H1 (cell line): ENCODE measurements around the gene RTCA. TPM values are rescaled to one million over a fixed set of nuclear protein-coding genes. Genes with fewer than 3 reads are reported as not detected.
"Not testable (repeated sequence)": the region's sequence is repeated elsewhere in the genome, so short reads cannot be mapped to it uniquely, and the experiment has no call there.

Experiments
- CTCF ChIA-PET: fragments of 300-600 bp; sonication (Branson Sonifier 250); formaldehyde crosslinking; loops from one replicate; lab custom pipeline; 2021; ENCODE audit not compliant: partially characterized antibody; lab: Charles Lee
- POLR2A ChIA-PET: fragments of 300-600 bp; sonication (Branson Sonifier 250); formaldehyde crosslinking; loops from one replicate; lab custom pipeline; 2021; ENCODE audit warnings: inconsistent platforms; ENCODE audit not compliant: partially characterized antibody; lab: Charles Lee
- DNase-seq, 2 experiments: peaks; one replicate each; pipeline versions ENCODE4 v3.0.0 to v3.0.0-alpha.2; 2010 to 2022; ENCODE audit warnings: low spot score in 2 of 2, low read depth in 1 of 2, mixed read lengths in 1 of 2
- FAIRE-seq: peaks from 2 replicates; lab custom pipeline; 2011; peaks lifted over from hg19 to GRCh38; lab: Jason Lieb, UNC
- H2AFZ ChIP-seq: 2 replicates; pipeline ENCODE4 v1.8.1; 2012; ENCODE audit warnings: low read length, inconsistent platforms
- H2AK5ac ChIP-seq: 2 replicates; pipeline ENCODE4 v1.6.1; 2013; ENCODE audit warnings: low read depth, low read length
- H2BK120ac ChIP-seq: replicated peaks from 2 replicates; pipeline ENCODE3; 2013; ENCODE audit warnings: low read depth, low read length, inconsistent platforms
- H2BK12ac ChIP-seq: 2 replicates; pipeline ENCODE4 v1.6.1; 2013; ENCODE audit warnings: low read depth, low read length
- H2BK15ac ChIP-seq: 2 replicates; pipeline ENCODE4 v1.6.1; 2013; ENCODE audit warnings: low read length
- H2BK20ac ChIP-seq: 2 replicates; pipeline ENCODE4 v1.6.1; 2013; ENCODE audit warnings: low read length
- H2BK5ac ChIP-seq: 2 replicates; pipeline ENCODE4 v1.6.1; 2013; ENCODE audit warnings: low read depth, low read length
- H3K14ac ChIP-seq: 2 replicates; pipeline ENCODE4 v1.6.1; 2013; ENCODE audit warnings: inconsistent platforms; ENCODE audit not compliant: insufficient read length
- H3K18ac ChIP-seq: 2 replicates; pipeline ENCODE4 v1.6.1; 2013; ENCODE audit warnings: low read length; ENCODE audit errors: extremely low read depth
- H3K23ac ChIP-seq: 2 replicates; pipeline ENCODE4 v1.6.1; 2013; ENCODE audit warnings: inconsistent platforms; ENCODE audit not compliant: insufficient read length
- H3K23me2 ChIP-seq: 2 replicates; pipeline ENCODE4 v1.6.1; 2013; ENCODE audit warnings: low read depth, low read length
- H3K27ac ChIP-seq: 2 replicates; pipeline ENCODE4 v1.6.1; 2011; ENCODE audit warnings: low read depth, low read length, inconsistent platforms
- H3K27me3 ChIP-seq, 4 experiments: replicated peaks in 1 of 4; 1 replicate in 1 of 4; 2 replicates in 3 of 4; pipeline versions ENCODE4 v1.6.1 to v1.8.1; 2011 to 2013; ENCODE audit warnings: low read length in 3 of 4, mild to moderate bottlenecking in 3 of 4, inconsistent platforms in 2 of 4, mixed read lengths in 2 of 4, moderate library complexity in 1 of 4; ENCODE audit not compliant: control insufficient read depth in 3 of 4, insufficient read depth in 3 of 4; ENCODE audit errors: extremely low read depth in 1 of 4
- H3K36me3 ChIP-seq, 4 experiments: 2 replicates each; pipeline versions ENCODE4 v1.6.1 to v1.8.1; 2011 to 2013; ENCODE audit warnings: mild to moderate bottlenecking in 4 of 4, low read length in 3 of 4, moderate library complexity in 2 of 4, control low read depth in 1 of 4, inconsistent platforms in 1 of 4; ENCODE audit not compliant: insufficient read depth in 4 of 4, control insufficient read depth in 2 of 4
- H3K4ac ChIP-seq: replicated peaks from 2 replicates; pipeline ENCODE3; 2013; ENCODE audit warnings: low read length, low read depth, mixed read lengths, inconsistent platforms; ENCODE audit not compliant: insufficient read length
- H3K4me1 ChIP-seq, 4 experiments: replicated peaks in 1 of 4; 1 replicate in 1 of 4; 2 replicates in 3 of 4; pipeline versions ENCODE4 v1.6.1 to v1.8.1; 2011 to 2013; ENCODE audit warnings: low read length in 3 of 4, inconsistent platforms in 2 of 4, mixed read lengths in 1 of 4; ENCODE audit not compliant: insufficient read depth in 4 of 4, control insufficient read depth in 3 of 4
- H3K4me2 ChIP-seq, 2 experiments: 2 replicates each; pipeline versions ENCODE4 v1.6.1 to v1.8.1; 2011 to 2013; ENCODE audit warnings: low read depth in 2 of 2, low read length in 2 of 2, control low read depth in 1 of 2, inconsistent platforms in 1 of 2, mild to moderate bottlenecking in 1 of 2; ENCODE audit not compliant: insufficient read depth in 1 of 2
- H3K4me3 ChIP-seq, 4 experiments: fragments of 200-600, 300-600 bp in 1 of 4; sonication (generic), shearing (Covaris generic), sonication (Bioruptor Twin) in 1 of 4; 2 replicates each; pipeline versions ENCODE4 v1.5.1 to v1.8.1; 2011 to 2016; ENCODE audit warnings: low read length in 4 of 4, low read depth in 3 of 4, control low read depth in 2 of 4, inconsistent platforms in 2 of 4, mild to moderate bottlenecking in 2 of 4, mixed read lengths in 1 of 4, moderate library complexity in 1 of 4; ENCODE audit not compliant: insufficient read depth in 2 of 4; ENCODE audit errors: extremely low read depth in 1 of 4
- H3K56ac ChIP-seq: replicated peaks from 2 replicates; pipeline ENCODE3; 2013; ENCODE audit warnings: low read depth, mild to moderate bottlenecking, mixed read lengths, low read length, inconsistent platforms; ENCODE audit not compliant: insufficient read length
- H3K79me1 ChIP-seq: 2 replicates; pipeline ENCODE4 v1.6.1; 2013; ENCODE audit warnings: low read depth, low read length, control low read depth
- H3K79me2 ChIP-seq, 2 experiments: 2 replicates each; pipeline versions ENCODE4 v1.6.1 to v1.8.1; 2012 to 2013; ENCODE audit warnings: low read length in 2 of 2, mild to moderate bottlenecking in 2 of 2, inconsistent platforms in 1 of 2; ENCODE audit not compliant: insufficient read depth in 2 of 2, control insufficient read depth in 1 of 2
- H3K9ac ChIP-seq, 4 experiments: replicated peaks in 1 of 4; 1 replicate in 1 of 4; 2 replicates in 3 of 4; pipeline versions ENCODE4 v1.6.1 to v1.8.1; 2011 to 2013; ENCODE audit warnings: low read depth in 3 of 4, low read length in 3 of 4, control low read depth in 2 of 4, mild to moderate bottlenecking in 2 of 4, moderate library complexity in 2 of 4, inconsistent platforms in 1 of 4; ENCODE audit errors: extremely low read depth in 1 of 4
- H3K9me3 ChIP-seq, 2 experiments: 2 replicates each; pipeline versions ENCODE4 v1.6.1 to v1.8.1; 2012 to 2013; ENCODE audit warnings: mild to moderate bottlenecking in 2 of 2, moderate library complexity in 2 of 2, control low read depth in 1 of 2, inconsistent platforms in 1 of 2, low read depth in 1 of 2, low read length in 1 of 2, mixed read lengths in 1 of 2; ENCODE audit not compliant: insufficient read depth in 2 of 2
- H4K20me1 ChIP-seq, 2 experiments: replicated peaks in 1 of 2; 2 replicates each; pipeline versions ENCODE3 to v1.8.1; 2011 to 2013; ENCODE audit warnings: inconsistent platforms in 2 of 2, low read length in 2 of 2, mild to moderate bottlenecking in 1 of 2; ENCODE audit not compliant: insufficient read depth in 2 of 2, control insufficient read depth in 1 of 2
- H4K5ac ChIP-seq: 2 replicates; pipeline ENCODE4 v1.6.1; 2013; ENCODE audit warnings: low read length, low read depth, mixed read lengths, inconsistent platforms; ENCODE audit not compliant: insufficient read length
- H4K8ac ChIP-seq: 2 replicates; pipeline ENCODE4 v1.8.0; 2013; ENCODE audit warnings: mild to moderate bottlenecking, moderate library complexity, low read length, inconsistent platforms; ENCODE audit not compliant: insufficient read depth; ENCODE audit errors: extremely low read depth
- H4K91ac ChIP-seq: replicated peaks from 2 replicates; pipeline ENCODE3; 2013; ENCODE audit warnings: low read length, mixed read lengths, inconsistent platforms; ENCODE audit not compliant: insufficient read length
- BACH1 ChIP-seq: IDR thresholded peaks from 2 replicates; pipeline ENCODE4 v1.6.1; 2012; ENCODE audit warnings: low read length, improper control_type of control experiment
- GTF2F1 ChIP-seq: IDR thresholded peaks from 2 replicates; pipeline ENCODE4 v1.6.1; 2012; ENCODE audit warnings: low read depth, low read length, improper control_type of control experiment, borderline replicate concordance
- HDAC2 ChIP-seq, 2 experiments: fragments of 300-600 bp in 1 of 2; sonication (generic) in 1 of 2; IDR thresholded peaks; 2 replicates each; pipeline ENCODE4 v1.6.1; 2011 to 2012; ENCODE audit warnings: low read depth in 2 of 2, low read length in 2 of 2, mild to moderate bottlenecking in 2 of 2, moderate library complexity in 2 of 2, borderline replicate concordance in 1 of 2, inconsistent platforms in 1 of 2
- RNF2 ChIP-seq: fragments of 200-900, 300-1000 bp; sonication (generic); IDR thresholded peaks from 2 replicates; pipeline ENCODE4 v1.7.1; 2016; ENCODE audit warnings: borderline replicate concordance, low read depth, mild to moderate bottlenecking, antibody characterized with exemption, low read length; ENCODE audit not compliant: poor library complexity, severe bottlenecking; ENCODE audit errors: missing control alignments
- TAF7 ChIP-seq: optimal IDR thresholded peaks from 2 replicates; pipeline ENCODE3; 2011; ENCODE audit warnings: low read depth, mild to moderate bottlenecking, inconsistent platforms, low read length, moderate library complexity, borderline replicate concordance
- WGBS, 2 experiments: shearing (Covaris generic) in 1 of 2; methylation state at CpG; one replicate each; pipeline versions ENCODE4 v1.1.6 to v1.1.7; 2013 to 2015; ENCODE audit warnings: low lambda C conversion rate in 2 of 2, mixed read lengths in 2 of 2, inconsistent platforms in 1 of 2, low coverage in 1 of 2, missing lambda C conversion rate in 1 of 2; ENCODE audit not compliant: insufficient replicate concordance in 2 of 2, insufficient coverage in 1 of 2, insufficient read length in 1 of 2; ENCODE audit errors: extremely low coverage in 1 of 2, missing lambda C conversion rate in 1 of 2; 5-methylcytosine and 5-hydroxymethylcytosine counted together
- polyA plus RNA-seq, 7 experiments: library from polyadenylated mRNA; depleted of rRNA in 3 of 7; stranded (reverse) in 5 of 7; unstranded in 2 of 7; fragments of >200 nt in 5 of 7; fragments of 200-250 nt in 2 of 7; gene quantifications; 1 replicate in 5 of 7; 2 replicates in 1 of 7; 4 replicates in 1 of 7; pipeline versions ENCODE4 v1.2.1 to v1.2.3, GENCODE V29; 2011 to 2013; ENCODE audit warnings: missing spikeins in 2 of 7, mixed read lengths in 2 of 7
- total RNA-seq: library from RNA; stranded (reverse); fragmentation: NEBNext Ultra II Directional; extraction: Animal tissue kit (Norgen Biotek cat#: 25700); gene quantifications from 2 replicates; pipeline ENCODE4 v1.2.1, GENCODE V29; 2021

Gene RTCA
- total and polyA plus RNA-seq, 2 of the 8 experiments (the other 6 are each of a cell fraction or from before 2014, with no cell fraction given), result 13.8 to 31.6 TPM

GRCh38 chr1:100328133-100328532 is 62.1 kb downstream of the RTCA start (continued):
- TF ChIP-seq RNF2, result no peak
- TF ChIP-seq TAF7, result no peak
- no peak for TF ChIP-seq HDAC2 (IDR thresholded peaks at IDR 0.05; ENCODE audit: borderline replicate concordance in 1 of 2, low read depth in 2 of 2, low read length in 2 of 2)
- no peak for TF ChIP-seq BACH1
- no peak for TF ChIP-seq GTF2F1

GRCh38 chr1:100331146-100331545 is 65.1 kb downstream of the RTCA start:
- H2BK12ac ChIP-seq, H4K5ac ChIP-seq, H3K9ac ChIP-seq, H3K4me3 ChIP-seq, H3K23ac ChIP-seq, H2BK20ac ChIP-seq, H3K9me3 ChIP-seq, CTCF ChIA-PET, DNase-seq, H3K18ac ChIP-seq, H3K27ac ChIP-seq, H4K8ac ChIP-seq, H3K27me3 ChIP-seq, H3K36me3 ChIP-seq, H3K79me2 ChIP-seq, H2BK5ac ChIP-seq, H3K4me2 ChIP-seq, H3K56ac ChIP-seq, H3K14ac ChIP-seq, H3K79me1 ChIP-seq, H3K4me1 ChIP-seq, H2AK5ac ChIP-seq, H3K23me2 ChIP-seq, H4K20me1 ChIP-seq, H2BK15ac ChIP-seq, H2BK120ac ChIP-seq, H2AFZ ChIP-seq, POLR2A ChIA-PET, H4K91ac ChIP-seq, FAIRE-seq, H3K4ac ChIP-seq: not testable (repeated sequence)
- WGBS, 2 experiments, result 91% methylated on average over 2 of the region's 2 CpGs; no CpG with 5 or more reads in 1 of the 2 experiments
